CD14-positive monocyte (primary cell): ENCODE measurements around the gene MACROD1. TPM values are rescaled to one million over a fixed set of nuclear protein-coding genes. Genes with fewer than 3 reads are reported as not detected.

Source experiments
- DNase-seq, 3 donors: peaks; one replicate each; pipeline ENCODE4 v3.0.0-alpha.2; 2011 to 2022
- H2AFZ ChIP-seq: 2 replicates; pipeline ENCODE4 v1.6.0; 2012; ENCODE audit warnings: mild to moderate bottlenecking, low read depth, low read length, inconsistent platforms; ENCODE audit not compliant: insufficient read depth, poor library complexity, severe bottlenecking
- H3K27ac ChIP-seq, 2 donors: 1 replicate in 1 of 2; 2 replicates in 1 of 2; pipeline ENCODE4 v1.5.1; 2012 to 2013; ENCODE audit warnings: low read length in 2 of 2, control low read depth in 1 of 2, inconsistent platforms in 1 of 2, low read depth in 1 of 2, mild to moderate bottlenecking in 1 of 2
- H3K27me3 ChIP-seq, 2 donors: one replicate each; pipeline versions ENCODE4 v1.6.0 to v1.6.1; 2011 to 2013; ENCODE audit warnings: low read length in 2 of 2; ENCODE audit not compliant: control insufficient read depth in 2 of 2, insufficient read depth in 2 of 2
- H3K36me3 ChIP-seq, 2 donors: replicated peaks in 1 of 2; 1 replicate in 1 of 2; 2 replicates in 1 of 2; pipeline versions ENCODE4 v1.5.1 to v1.6.1; 2012 to 2013; ENCODE audit warnings: low read length in 2 of 2, control low read depth in 1 of 2, inconsistent platforms in 1 of 2, mild to moderate bottlenecking in 1 of 2; ENCODE audit not compliant: insufficient read depth in 2 of 2, control insufficient read depth in 1 of 2
- H3K4me1 ChIP-seq, 2 donors: 1 replicate in 1 of 2; 2 replicates in 1 of 2; pipeline versions ENCODE4 v1.5.1 to v1.6.1; 2012 to 2013; ENCODE audit warnings: low read length in 2 of 2, control low read depth in 1 of 2, inconsistent platforms in 1 of 2, mild to moderate bottlenecking in 1 of 2, moderate library complexity in 1 of 2; ENCODE audit not compliant: insufficient read depth in 2 of 2, control insufficient read depth in 1 of 2
- H3K4me2 ChIP-seq: replicated peaks from 2 replicates; pipeline ENCODE3; 2012; ENCODE audit warnings: low read length, moderate library complexity, mild to moderate bottlenecking; ENCODE audit not compliant: poor library complexity, severe bottlenecking; ENCODE audit errors: extremely low read depth
- H3K4me3 ChIP-seq, 3 experiments: fragments of 200-600 bp in 1 of 3; sonication (generic) in 1 of 3; replicated peaks in 1 of 3; 1 replicate in 2 of 3; 2 replicates in 1 of 3; pipeline ENCODE4 v1.5.1; 2011 to 2013; ENCODE audit warnings: low read length in 3 of 3, mild to moderate bottlenecking in 3 of 3, control low read depth in 2 of 3, low read depth in 2 of 3, inconsistent platforms in 1 of 3, moderate library complexity in 1 of 3
- H3K79me2 ChIP-seq: 2 replicates; pipeline ENCODE4 v1.6.0; 2012; ENCODE audit warnings: mild to moderate bottlenecking, control low read depth, inconsistent platforms, low read length, moderate library complexity; ENCODE audit not compliant: insufficient read depth
- H3K9ac ChIP-seq: 2 replicates; pipeline ENCODE4 v1.6.0; 2017; ENCODE audit warnings: low read length, mild to moderate bottlenecking; ENCODE audit not compliant: insufficient read depth, poor library complexity, severe bottlenecking
- H3K9me3 ChIP-seq, 2 donors: replicated peaks in 1 of 2; 1 replicate in 1 of 2; 2 replicates in 1 of 2; pipeline versions ENCODE4 v1.5.1 to v1.6.1; 2012 to 2013; ENCODE audit warnings: low read length in 2 of 2, control low read depth in 1 of 2; ENCODE audit not compliant: control insufficient read depth in 1 of 2, insufficient read depth in 1 of 2
- H4K20me1 ChIP-seq: 2 replicates; pipeline ENCODE4 v1.6.0; 2012; ENCODE audit warnings: mild to moderate bottlenecking, low read length, control low read depth, moderate library complexity; ENCODE audit not compliant: insufficient read depth
- H3K27ac Mint-ChIP-seq, 7 donors: one replicate each; pipeline ENCODE4 v1.8.0; 2020; ENCODE audit warnings: mild to moderate bottlenecking in 7 of 7, mixed read lengths in 7 of 7, moderate library complexity in 6 of 7, inconsistent platforms in 2 of 7
- H3K27me3 Mint-ChIP-seq, 3 donors: one replicate each; pipeline ENCODE4 v1.8.0; 2021 to 2022; ENCODE audit warnings: low read depth in 3 of 3, mild to moderate bottlenecking in 3 of 3, mixed read lengths in 3 of 3, moderate library complexity in 3 of 3, inconsistent platforms in 1 of 3
- H3K36me3 Mint-ChIP-seq, 2 donors: one replicate each; pipeline ENCODE4 v1.8.0; 2020; ENCODE audit warnings: mixed read lengths in 2 of 2, inconsistent platforms in 1 of 2, mild to moderate bottlenecking in 1 of 2
- H3K4me1 Mint-ChIP-seq: one replicate; pipeline ENCODE4 v1.8.0; 2020; ENCODE audit warnings: mild to moderate bottlenecking, mixed read lengths
- H3K4me3 Mint-ChIP-seq, 2 donors: one replicate each; pipeline ENCODE4 v1.8.0; 2020; ENCODE audit warnings: mild to moderate bottlenecking in 2 of 2, mixed read lengths in 2 of 2, moderate library complexity in 1 of 2
- H3K9me3 Mint-ChIP-seq, 7 donors: one replicate each; pipeline ENCODE4 v1.8.0; 2020 to 2022; ENCODE audit warnings: mixed read lengths in 7 of 7, mild to moderate bottlenecking in 6 of 7, moderate library complexity in 6 of 7, inconsistent platforms in 2 of 7
- CTCF ChIP-seq: fragments of 200-600 bp; IDR thresholded peaks from one replicate; pipeline ENCODE4 v1.8.0; 2022; ENCODE audit warnings: antibody characterized with exemption, mild to moderate bottlenecking
- WGBS: methylation state at CpG from one replicate; pipeline ENCODE4 v1.1.5; 2013; ENCODE audit warnings: missing lambda C conversion rate; ENCODE audit not compliant: insufficient coverage; 5-methylcytosine and 5-hydroxymethylcytosine counted together
- intact Hi-C, 2 donors: fragments of 100-400 bp; cut with micrococcal nuclease; formaldehyde crosslinking; loops; one replicate each; pipeline versions ENCODE4 v1.15.0 to v1.15.1; 2023
- polyA plus RNA-seq, 3 donors: library from polyadenylated mRNA; depleted of rRNA in 1 of 3; unstranded in 2 of 3; stranded (reverse) in 1 of 3; fragments of 300-500 nt in 2 of 3; fragments of >200 nt in 1 of 3; fragmentation: Illumina TruSeq in 2 of 3; gene quantifications; 1 replicate in 2 of 3; 2 replicates in 1 of 3; pipeline ENCODE4 v1.2.3, GENCODE V29; 2012 to 2021

The MACROD1 gene
- polyA plus RNA-seq, 3 donors = 1.5 to 2.4 (median 2.2) TPM

- TF ChIP-seq CTCF = no peak
- no peaks in the 10 kb centered on the region for H4K20me1 ChIP-seq
- no peak overlapping the region for H2AFZ ChIP-seq
- H3K27me3 ChIP-seq = no peaks in the 10 kb centered on the region
- intact Hi-C loops = no loop called here
- no peaks in the 10 kb centered on the region for H3K4me1 ChIP-seq
- Mint-ChIP-seq H3K36me3 (no peaks in the 10 kb centered on the region), H3K27ac (no peak overlapping the region), H3K4me1 (peaks cover 2% of the 10 kb centered on the region), H3K27me3 (peaks cover 12 to 21% (median 20%) of the 10 kb centered on the region in 3 donors), H3K9me3 (no peaks in the 10 kb centered on the region), H3K4me3 (no peak overlapping the region)
- H3K36me3 ChIP-seq = no peaks in the 10 kb centered on the region
- no peak overlapping the region for H3K4me2 ChIP-seq
- 80% methylated on average over 6 of the region's 19 CpGs for WGBS
- no peaks in the 10 kb centered on the region for H3K9me3 ChIP-seq
- DNase-seq = no peak
- no peaks in the 10 kb centered on the region for H3K79me2 ChIP-seq
- no peak overlapping the region for H3K4me3 ChIP-seq
- H3K9ac ChIP-seq = no peak overlapping the region
- H3K27ac ChIP-seq = no peak overlapping the region
These were observed 44.1 kb downstream of the MACROD1 start for GRCh38 chr11:64121663-64122410.

- Histone ChIP-seq H2AFZ (no peak overlapping the region), H3K9me3 (no peaks in the 10 kb centered on the region), H3K4me2 (no peak overlapping the region), H3K9ac (no peak overlapping the region), H3K79me2 (no peaks in the 10 kb centered on the region), H3K4me3 (no peak overlapping the region), H3K4me1 (no peaks in the 10 kb centered on the region), H3K36me3 (no peaks in the 10 kb centered on the region), H4K20me1 (no peaks in the 10 kb centered on the region), H3K27me3 (no peaks in the 10 kb centered on the region), H3K27ac (no peak overlapping the region)
- Mint-ChIP-seq H3K27me3 (peaks cover 9 to 21% (median 16%) of the 10 kb centered on the region in 3 donors), H3K4me3 (no peak overlapping the region), H3K27ac (no peak overlapping the region), H3K36me3 (no peaks in the 10 kb centered on the region), H3K9me3 (no peaks in the 10 kb centered on the region), H3K4me1 (peaks cover 2% of the 10 kb centered on the region)
- WGBS = 84% methylated on average over 9 of the region's 13 CpGs
- no peak for DNase-seq
- intact Hi-C loops = no loop called here
- no peak for TF ChIP-seq CTCF
These were observed 44.9 kb downstream of the MACROD1 start for GRCh38 chr11:64120951-64121569.
